CD4-positive, CD25-positive, alpha-beta regulatory T cell (primary cell): ENCODE data around the gene G2E3. TPM values are rescaled to one million over a fixed set of nuclear protein-coding genes. Genes with fewer than 3 reads are reported as not detected.
"Not testable (repeated sequence)": the region's sequence is repeated elsewhere in the genome, so short reads cannot be mapped to it uniquely, and the experiment has no call there.

Source experiments
- ATAC-seq, 2 donors: fragments of 150-1000 bp; cut with Tn5 transposase; one replicate each; pipeline ENCODE4 v1.10.0; 2021; ENCODE audit warnings: low read depth in 2 of 2, moderate number of reproducible peaks in 2 of 2, moderate library complexity in 1 of 2
- DNase-seq, 3 donors: peaks; one replicate each; pipeline versions ENCODE4 v3.0.0 to v3.0.0-alpha.2; 2012 to 2022; ENCODE audit warnings: mixed read lengths in 1 of 3
- H3K27ac ChIP-seq: one replicate; pipeline ENCODE4 v1.7.0; 2013; ENCODE audit warnings: mild to moderate bottlenecking, low read length; ENCODE audit not compliant: insufficient read depth, poor library complexity, severe bottlenecking
- H3K27me3 ChIP-seq: one replicate; pipeline ENCODE4 v1.7.0; 2013; ENCODE audit warnings: low read length; ENCODE audit not compliant: control insufficient read depth, insufficient read depth
- H3K36me3 ChIP-seq: one replicate; pipeline ENCODE4 v1.7.0; 2013; ENCODE audit warnings: mild to moderate bottlenecking, low read length, moderate library complexity; ENCODE audit not compliant: control insufficient read depth, insufficient read depth
- H3K4me1 ChIP-seq: 2 replicates; pipeline ENCODE4 v1.7.0; 2013; ENCODE audit warnings: mild to moderate bottlenecking, low read length; ENCODE audit not compliant: insufficient read depth, control insufficient read depth, poor library complexity, severe bottlenecking
- H3K4me3 ChIP-seq: one replicate; pipeline ENCODE4 v1.7.0; 2013; ENCODE audit warnings: low read depth, mild to moderate bottlenecking, low read length, moderate library complexity
- H3K9me3 ChIP-seq, 2 experiments: 1 replicate in 1 of 2; 2 replicates in 1 of 2; pipeline ENCODE4 v1.7.0; 2013; ENCODE audit warnings: low read length in 2 of 2, mild to moderate bottlenecking in 1 of 2, moderate library complexity in 1 of 2; ENCODE audit not compliant: control insufficient read depth in 2 of 2
- H3K27ac Mint-ChIP-seq, 3 donors: one replicate each; pipeline ENCODE4 v1.8.0; 2020 to 2022; ENCODE audit warnings: mild to moderate bottlenecking in 3 of 3, mixed read lengths in 3 of 3, moderate library complexity in 2 of 3
- H3K27me3 Mint-ChIP-seq: one replicate; pipeline ENCODE4 v1.8.0; 2022; ENCODE audit warnings: mild to moderate bottlenecking, mixed read lengths
- H3K36me3 Mint-ChIP-seq: one replicate; pipeline ENCODE4 v1.8.0; 2020; ENCODE audit warnings: mixed read lengths
- H3K4me1 Mint-ChIP-seq, 4 donors: one replicate each; pipeline ENCODE4 v1.8.0; 2020 to 2022; ENCODE audit warnings: mixed read lengths in 4 of 4, mild to moderate bottlenecking in 1 of 4
- H3K4me3 Mint-ChIP-seq, 4 donors: one replicate each; pipeline ENCODE4 v1.8.0; 2020 to 2022; ENCODE audit warnings: mild to moderate bottlenecking in 4 of 4, mixed read lengths in 4 of 4, moderate library complexity in 3 of 4
- H3K9me3 Mint-ChIP-seq, 7 donors: one replicate each; pipeline ENCODE4 v1.8.0; 2020 to 2022; ENCODE audit warnings: mixed read lengths in 7 of 7, mild to moderate bottlenecking in 3 of 7, moderate library complexity in 2 of 7
- polyA plus RNA-seq, 4 donors: library from polyadenylated mRNA; unstranded; fragments of 300-500 nt; fragmentation: Illumina TruSeq; gene quantifications; one replicate each; pipeline ENCODE4 v1.2.3, GENCODE V29; 2021
- total RNA-seq: library from RNA; stranded (reverse); gene quantifications from one replicate; pipeline ENCODE4 v1.2.3, GENCODE V29; 2022

G2E3 gene
- total and polyA plus RNA-seq, 5 donors from 2014 or later = 13.5 to 23.9 (median 17.1) TPM

- not testable (repeated sequence) for H3K4me1 ChIP-seq, H3K4me3 Mint-ChIP-seq, H3K4me3 ChIP-seq, H3K27ac ChIP-seq, H3K9me3 ChIP-seq, H3K27me3 Mint-ChIP-seq, ATAC-seq, DNase-seq, H3K27me3 ChIP-seq
- Mint-ChIP-seq H3K36me3 (peaks cover 42% of the 10 kb centered on the region), H3K9me3 (peaks cover 0 to 11% (median 3%) of the 10 kb centered on the region in 7 donors), H3K4me1 (peaks cover 11 to 21% (median 15%) of the 10 kb centered on the region in 4 donors), H3K27ac (peak overlapping the region in 1 of 3 donors; percentile 0)
- peaks cover 66% of the 10 kb centered on the region for H3K36me3 ChIP-seq
Measured at GRCh38 chr14:30644462-30644861, 85.5 kb downstream of the G2E3 start.

DNA sequence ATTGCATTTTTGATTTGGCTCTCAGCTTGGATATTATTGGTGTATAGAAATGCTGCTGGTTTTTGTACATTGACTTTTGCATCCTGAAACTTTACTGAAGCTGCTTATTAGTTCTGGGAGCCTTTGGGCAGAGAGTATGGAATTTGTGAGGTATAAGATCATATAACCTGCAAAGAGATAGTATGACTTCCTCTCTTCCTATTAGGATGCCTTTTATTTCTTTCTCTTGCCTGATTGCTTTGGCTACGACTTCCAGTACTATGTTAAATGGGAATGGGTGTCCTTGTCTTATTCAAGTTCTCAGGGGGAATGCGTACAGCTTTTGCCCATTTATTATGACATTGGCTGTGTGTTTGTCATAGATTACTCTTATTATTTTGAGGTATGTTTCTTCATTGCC lies 86.6 kb downstream of the G2E3 start:
- Histone ChIP-seq H3K36me3 (peaks cover 73% of the 10 kb centered on the region), H3K4me3 (no peak overlapping the region), H3K9me3 (peaks cover 0 to 4% of the 10 kb centered on the region in 2 experiments), H3K27me3 (no peaks in the 10 kb centered on the region), H3K4me1 (no peaks in the 10 kb centered on the region), H3K27ac (no peak overlapping the region)
- Mint-ChIP-seq H3K9me3 (peaks cover 0 to 11% (median 3%) of the 10 kb centered on the region in 7 donors), H3K27ac (no peak overlapping the region), H3K4me3 (no peak overlapping the region), H3K36me3 (peaks cover 42% of the 10 kb centered on the region), H3K27me3 (no peaks in the 10 kb centered on the region), H3K4me1 (peaks cover 8 to 18% (median 15%) of the 10 kb centered on the region in 4 donors)
- DNase-seq (no peak), ATAC-seq (no peak)

DNA sequence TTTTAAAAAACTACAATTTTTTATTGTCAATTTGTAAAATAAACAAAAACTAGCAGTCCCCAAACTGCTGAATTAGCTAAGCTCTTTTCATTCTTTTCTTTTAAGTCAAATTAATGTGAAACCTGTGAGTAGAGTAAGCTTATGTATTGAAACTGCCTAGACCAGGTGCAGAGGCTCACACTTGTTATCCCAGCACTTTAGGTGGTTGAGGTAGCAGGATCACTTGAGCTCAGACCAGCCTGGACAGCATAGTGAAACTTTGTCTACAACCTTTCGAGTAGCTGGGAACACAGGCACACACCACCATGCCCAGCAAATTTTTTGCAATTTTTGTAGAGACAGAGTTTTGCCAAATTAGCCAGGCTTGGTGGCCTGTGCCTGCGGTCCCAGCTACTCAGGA lies 89.5 kb downstream of the G2E3 start:
- Histone ChIP-seq H3K36me3 (peaks cover 82% of the 10 kb centered on the region), H3K4me1 (no peaks in the 10 kb centered on the region), H3K27me3 (no peaks in the 10 kb centered on the region), H3K27ac (no peak overlapping the region), H3K4me3 (no peak overlapping the region), H3K9me3 (peaks cover 0 to 4% of the 10 kb centered on the region in 2 experiments)
- Mint-ChIP-seq H3K9me3 (peaks cover 0 to 11% (median 3%) of the 10 kb centered on the region in 7 donors), H3K4me3 (no peak overlapping the region), H3K36me3 (peaks cover 38% of the 10 kb centered on the region), H3K27me3 (no peaks in the 10 kb centered on the region), H3K27ac (no peak overlapping the region), H3K4me1 (peaks cover 5 to 18% (median 13%) of the 10 kb centered on the region in 4 donors)
- DNase-seq = no peak
- no peak for ATAC-seq

GRCh38 chr14:30651937-30652336 lies 93.0 kb downstream of the G2E3 start:
- no peaks in the 10 kb centered on the region for H3K9me3 ChIP-seq
- H3K36me3 ChIP-seq = peaks cover 72% of the 10 kb centered on the region
- Mint-ChIP-seq H3K4me1 (peaks cover 0 to 2% (median under 1%) of the 10 kb centered on the region in 4 donors), H3K27me3 (no peaks in the 10 kb centered on the region), H3K27ac (no peak overlapping the region), H3K9me3 (no peaks in the 10 kb centered on the region), H3K36me3 (peaks cover 18% of the 10 kb centered on the region), H3K4me3 (no peak overlapping the region)
- H3K4me1 ChIP-seq = no peaks in the 10 kb centered on the region
- ATAC-seq (no peak), DNase-seq (no peak)
- no peak overlapping the region for H3K4me3 ChIP-seq
- H3K27me3 ChIP-seq = no peaks in the 10 kb centered on the region
- no peak overlapping the region for H3K27ac ChIP-seq

DNA sequence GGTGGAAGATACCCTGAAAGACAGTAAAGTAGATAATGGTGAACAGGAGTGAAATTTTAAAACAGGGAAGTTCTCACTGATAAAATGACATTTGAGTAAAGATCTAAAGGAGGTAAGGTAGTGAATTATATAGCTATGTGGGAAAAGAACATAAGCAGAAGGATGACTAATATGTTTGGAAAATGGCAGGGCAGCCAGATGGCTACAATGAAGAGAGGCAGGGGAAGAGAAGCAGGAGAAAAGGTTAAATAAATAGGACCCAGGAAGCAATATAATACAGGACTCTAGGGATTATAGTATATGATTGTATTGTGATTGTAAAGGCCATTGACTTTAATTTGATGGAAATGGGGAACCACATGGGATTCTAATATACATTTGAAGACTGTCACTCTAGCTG lies 96.2 kb downstream of the G2E3 start:
- peaks cover 23% of the 10 kb centered on the region for H3K36me3 Mint-ChIP-seq
- peaks cover 0 to 9% (median 1%) of the 10 kb centered on the region in 4 donors for H3K4me1 Mint-ChIP-seq
- peaks cover 64% of the 10 kb centered on the region for H3K36me3 ChIP-seq
- H3K27me3 ChIP-seq = no peaks in the 10 kb centered on the region
- no peak overlapping the region for H3K27ac ChIP-seq
- H3K27ac Mint-ChIP-seq = no peak overlapping the region
- no peak overlapping the region for H3K4me3 Mint-ChIP-seq
- no peak for ATAC-seq
- H3K27me3 Mint-ChIP-seq = no peaks in the 10 kb centered on the region
- H3K4me3 ChIP-seq = no peak overlapping the region
- H3K9me3 Mint-ChIP-seq = no peaks in the 10 kb centered on the region
- no peaks in the 10 kb centered on the region for H3K4me1 ChIP-seq
- H3K9me3 ChIP-seq = no peaks in the 10 kb centered on the region
- no peak for DNase-seq

DNA sequence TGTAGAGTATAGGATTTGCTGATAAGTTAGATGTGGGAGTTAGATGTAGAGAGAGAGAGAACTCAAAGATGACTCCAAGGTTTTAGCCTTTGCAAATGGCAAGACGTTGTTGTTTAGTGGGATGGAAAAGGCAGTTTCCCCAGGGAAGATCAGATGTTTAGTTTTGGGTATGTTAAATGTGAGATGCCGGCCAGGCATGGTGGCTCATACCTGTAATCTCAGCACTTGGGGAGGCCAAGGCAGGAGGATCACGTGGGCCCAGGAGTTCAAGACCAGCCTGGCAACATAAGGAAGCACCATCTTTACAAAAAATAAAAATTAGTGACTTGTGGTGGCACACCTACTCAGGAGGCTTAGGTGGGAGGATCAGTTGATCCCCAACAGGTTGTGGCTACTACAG lies 96.7 kb downstream of the G2E3 start:
- no peaks in the 10 kb centered on the region for H3K27me3 Mint-ChIP-seq
- peaks cover 23% of the 10 kb centered on the region for H3K36me3 Mint-ChIP-seq
- H3K9me3 ChIP-seq = no peaks in the 10 kb centered on the region
- H3K27ac Mint-ChIP-seq = no peak overlapping the region
- no peaks in the 10 kb centered on the region for H3K9me3 Mint-ChIP-seq
- no peaks in the 10 kb centered on the region for H3K27me3 ChIP-seq
- H3K36me3 ChIP-seq = peaks cover 64% of the 10 kb centered on the region
- no peaks in the 10 kb centered on the region for H3K4me1 ChIP-seq
- ATAC-seq (no peak), DNase-seq (peak in 1 of 3 donors; percentile 5)
- H3K27ac ChIP-seq = no peak overlapping the region
- no peak overlapping the region for H3K4me3 ChIP-seq
- H3K4me3 Mint-ChIP-seq = no peak overlapping the region
- H3K4me1 Mint-ChIP-seq = peaks cover 0 to 11% (median 2%) of the 10 kb centered on the region in 4 donors

- no peaks in the 10 kb centered on the region for H3K9me3 ChIP-seq
- Mint-ChIP-seq H3K36me3 (peaks cover 28% of the 10 kb centered on the region), H3K27ac (no peak overlapping the region), H3K27me3 (no peaks in the 10 kb centered on the region), H3K9me3 (no peaks in the 10 kb centered on the region), H3K4me1 (peaks cover 0 to 11% (median 2%) of the 10 kb centered on the region in 4 donors), H3K4me3 (no peak overlapping the region)
- peaks cover 63% of the 10 kb centered on the region for H3K36me3 ChIP-seq
- DNase-seq (peak; percentile 8 to 45 (median 8)), ATAC-seq (peak in 1 of 2 donors; percentile 53)
- no peak overlapping the region for H3K4me3 ChIP-seq
- H3K4me1 ChIP-seq = no peaks in the 10 kb centered on the region
- no peaks in the 10 kb centered on the region for H3K27me3 ChIP-seq
- no peak overlapping the region for H3K27ac ChIP-seq
Measured at GRCh38 chr14:30656190-30656632, 97.3 kb downstream of the G2E3 start.

DNA sequence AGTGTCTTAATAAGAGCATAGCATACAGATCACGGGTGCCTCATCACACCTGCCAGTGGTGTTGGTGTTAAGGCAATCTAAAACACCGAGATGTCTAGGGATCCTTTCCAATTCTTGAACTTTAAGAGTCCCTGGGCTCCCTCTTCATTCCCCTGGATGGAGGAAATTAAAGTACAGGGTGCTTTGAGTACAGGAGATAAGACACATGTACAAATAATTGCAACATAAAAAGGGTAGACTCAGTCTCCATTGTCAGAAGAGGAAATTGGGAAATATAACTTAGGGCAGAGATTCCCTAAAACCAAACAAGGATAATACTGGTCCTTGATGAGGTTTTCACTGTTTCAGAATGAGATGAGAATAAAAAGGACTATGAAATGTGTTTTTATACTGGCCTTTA lies 98.1 kb downstream of the G2E3 start:
- Histone ChIP-seq H3K4me1 (no peaks in the 10 kb centered on the region), H3K4me3 (no peak overlapping the region), H3K27ac (no peak overlapping the region), H3K36me3 (peaks cover 58% of the 10 kb centered on the region), H3K27me3 (no peaks in the 10 kb centered on the region), H3K9me3 (no peaks in the 10 kb centered on the region)
- H3K27ac Mint-ChIP-seq = no peak overlapping the region
- DNase-seq (no peak), ATAC-seq (no peak)
- H3K4me1 Mint-ChIP-seq = peaks cover 0 to 12% (median 2%) of the 10 kb centered on the region in 4 donors
- H3K4me3 Mint-ChIP-seq = no peak overlapping the region
- H3K27me3 Mint-ChIP-seq = no peaks in the 10 kb centered on the region
- H3K36me3 Mint-ChIP-seq = peaks cover 28% of the 10 kb centered on the region
- no peaks in the 10 kb centered on the region for H3K9me3 Mint-ChIP-seq
